Mucosa of rectum (tissue), 2 donors: ENCODE data around the gene PABPC1L.

ENCODE experiments used
- H3K27ac ChIP-seq, 2 donors: one replicate each; pipeline ENCODE4 v1.7.0; 2013; ENCODE audit warnings: inconsistent platforms in 2 of 2, low read depth in 2 of 2, low read length in 2 of 2
- H3K27me3 ChIP-seq, 2 donors: one replicate each; pipeline ENCODE4 v1.7.0; 2013; ENCODE audit warnings: low read length in 2 of 2; ENCODE audit not compliant: control insufficient read depth in 2 of 2, insufficient read depth in 2 of 2
- H3K36me3 ChIP-seq, 2 donors: one replicate each; pipeline ENCODE4 v1.7.0; 2013; ENCODE audit warnings: low read length in 2 of 2; ENCODE audit not compliant: control insufficient read depth in 2 of 2, insufficient read depth in 2 of 2
- H3K4me1 ChIP-seq, 2 donors: one replicate each; pipeline ENCODE4 v1.7.0; 2013; ENCODE audit warnings: low read length in 2 of 2, mild to moderate bottlenecking in 1 of 2; ENCODE audit not compliant: control insufficient read depth in 2 of 2, insufficient read depth in 2 of 2
- H3K4me3 ChIP-seq, 2 donors: one replicate each; pipeline ENCODE4 v1.7.0; 2013; ENCODE audit warnings: low read length in 2 of 2
- H3K9ac ChIP-seq, 2 donors: one replicate each; pipeline ENCODE4 v1.7.0; 2013; ENCODE audit warnings: low read length in 2 of 2, low read depth in 1 of 2, mild to moderate bottlenecking in 1 of 2
- H3K9me3 ChIP-seq, 2 donors: one replicate each; pipeline ENCODE4 v1.7.0; 2013; ENCODE audit warnings: low read length in 2 of 2; ENCODE audit not compliant: control insufficient read depth in 2 of 2
- donor health status: healthy.
- donor health status: Normal muscosa, but diverticular disease.

The PABPC1L gene

GRCh38 chr20:44884907-44885391, 24.9 kb upstream of the PABPC1L start:
- Histone ChIP-seq H3K36me3 (peaks cover 4% of the 10 kb centered on the region in 2 donors), H3K4me1 (peaks cover 32% of the 10 kb centered on the region in 2 donors), H3K4me3 (peak overlapping the region; percentile 84 to 91), H3K27ac (peak overlapping the region; percentile 98), H3K27me3 (no peaks in the 10 kb centered on the region), H3K9ac (peak overlapping the region; percentile 54 to 77), H3K9me3 (no peaks in the 10 kb centered on the region)

- Histone ChIP-seq H3K9me3 (no peaks in the 10 kb centered on the region), H3K27me3 (no peaks in the 10 kb centered on the region), H3K4me1 (peaks cover 32 to 35% of the 10 kb centered on the region in 2 donors), H3K4me3 (peak within 1 kb of the TSS; percentile 88 to 91), H3K9ac (peak within 1 kb of the TSS; percentile 86 to 93), H3K27ac (peak within 1 kb of the TSS; percentile 98), H3K36me3 (peaks cover 4% of the 10 kb centered on the region in 2 donors)
Measured at GRCh38 chr20:44885392-44886265, 24.2 kb upstream of the PABPC1L start, which contains the start of gene YWHAB. Gene YWHAB (plus strand): TSS chr20:44885705. CDS start chr20:44901534, 15,829 bp downstream.

- Histone ChIP-seq H3K4me1 (peaks cover 34 to 37% of the 10 kb centered on the region in 2 donors), H3K9ac (peak overlapping the region; percentile 86 to 93), H3K9me3 (no peaks in the 10 kb centered on the region), H3K27me3 (no peaks in the 10 kb centered on the region), H3K36me3 (peaks cover 4% of the 10 kb centered on the region in 2 donors), H3K4me3 (peak overlapping the region; percentile 88 to 91), H3K27ac (peak overlapping the region; percentile 98)
Measured at GRCh38 chr20:44886266-44886651, 23.6 kb upstream of the PABPC1L start.

GRCh38 chr20:44886828-44887227, 23.0 kb upstream of the PABPC1L start:
- Histone ChIP-seq H3K36me3 (peaks cover 4% of the 10 kb centered on the region in 2 donors), H3K9ac (peak overlapping the region; percentile 86 to 93), H3K9me3 (no peaks in the 10 kb centered on the region), H3K27me3 (no peaks in the 10 kb centered on the region), H3K4me1 (peaks cover 38 to 42% of the 10 kb centered on the region in 2 donors), H3K4me3 (peak overlapping the region; percentile 88 to 91), H3K27ac (no peak overlapping the region)

- H3K27me3 ChIP-seq: no peaks in the 10 kb centered on the region
- H3K27ac ChIP-seq: no peak overlapping the region
- H3K4me1 ChIP-seq: peaks cover 41 to 44% of the 10 kb centered on the region in 2 donors
- peak overlapping the region in 1 of 2 donors; percentile 14 for H3K9ac ChIP-seq
- no peaks in the 10 kb centered on the region for H3K9me3 ChIP-seq
- peak overlapping the region; percentile 88 to 91 for H3K4me3 ChIP-seq
- H3K36me3 ChIP-seq: peaks cover 4% of the 10 kb centered on the region in 2 donors
Measured at GRCh38 chr20:44887466-44887865, 22.4 kb upstream of the PABPC1L start.

- Histone ChIP-seq H3K4me1 (peaks cover 44% of the 10 kb centered on the region in 2 donors), H3K9ac (peak overlapping the region in 1 of 2 donors; percentile 26), H3K4me3 (peak overlapping the region in 1 of 2 donors; percentile 88), H3K36me3 (peaks cover 4% of the 10 kb centered on the region in 2 donors), H3K27me3 (no peaks in the 10 kb centered on the region), H3K27ac (peak overlapping the region in 1 of 2 donors; percentile 35), H3K9me3 (no peaks in the 10 kb centered on the region)
Measured at GRCh38 chr20:44888226-44889103, 21.4 kb upstream of the PABPC1L start.

GRCh38 chr20:44891826-44892225, 18.0 kb upstream of the PABPC1L start:
- Histone ChIP-seq H3K4me1 (peaks cover 36 to 39% of the 10 kb centered on the region in 2 donors), H3K27ac (no peak overlapping the region), H3K27me3 (no peaks in the 10 kb centered on the region), H3K36me3 (peaks cover 4 to 8% of the 10 kb centered on the region in 2 donors), H3K4me3 (no peak overlapping the region), H3K9ac (no peak overlapping the region), H3K9me3 (no peaks in the 10 kb centered on the region)

- no peaks in the 10 kb centered on the region for H3K27me3 ChIP-seq
- H3K27ac ChIP-seq: no peak overlapping the region
- H3K36me3 ChIP-seq: peaks cover 0 to 5% of the 10 kb centered on the region in 2 donors
- no peaks in the 10 kb centered on the region for H3K9me3 ChIP-seq
- H3K9ac ChIP-seq: no peak overlapping the region
- no peak overlapping the region for H3K4me3 ChIP-seq
- H3K4me1 ChIP-seq: peaks cover 17 to 20% of the 10 kb centered on the region in 2 donors
Measured at GRCh38 chr20:44894959-44895358, 14.9 kb upstream of the PABPC1L start.

- Histone ChIP-seq H3K4me3 (no peak overlapping the region), H3K36me3 (peaks cover 6 to 17% of the 10 kb centered on the region in 2 donors), H3K4me1 (peaks cover 12 to 13% of the 10 kb centered on the region in 2 donors), H3K9ac (no peak overlapping the region), H3K27me3 (no peaks in the 10 kb centered on the region), H3K9me3 (no peaks in the 10 kb centered on the region), H3K27ac (peak overlapping the region in 1 of 2 donors; percentile 19)
Measured at GRCh38 chr20:44896583-44896982, 13.3 kb upstream of the PABPC1L start.
